ENCODE data around the gene ZNF532. TPM values are rescaled to one million over a fixed set of nuclear protein-coding genes. Genes with fewer than 3 reads are reported as not detected.
"Not testable (repeated sequence)": the region's sequence is repeated elsewhere in the genome, so short reads cannot be mapped to it uniquely, and the experiment has no call there.

ZNF532 gene
- total and polyA plus RNA-seq, 2 donors, result 11.6 to 11.9 TPM

DNA sequence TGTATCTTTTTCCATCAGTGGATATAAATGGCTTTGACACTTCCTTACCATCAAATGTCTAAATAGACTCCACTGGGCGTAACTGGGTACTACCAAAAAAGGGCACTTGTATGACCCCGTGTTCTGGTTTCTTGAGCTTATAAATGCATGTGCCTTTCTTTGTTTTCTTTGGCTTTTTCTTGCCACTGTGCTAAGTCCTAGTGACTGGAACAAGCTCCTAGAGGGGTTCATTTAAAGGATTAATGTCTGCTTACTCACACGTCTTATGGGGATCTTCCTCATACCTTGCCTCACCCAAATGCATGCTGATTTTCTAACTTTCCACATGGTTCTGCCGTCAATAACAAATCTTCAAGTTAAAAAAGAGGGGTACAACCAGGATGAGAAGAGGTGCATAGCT, 19.8 kb upstream of the ZNF532 start:
- 94% methylated on average over 4 of the region's 4 CpGs for WGBS
- Histone ChIP-seq H3K9me3 (ENCODE audit: control insufficient read depth in 2 of 2, insufficient read depth in 1 of 2, low read length in 1 of 2) (peaks cover 0 to 7% of the 10 kb centered on the region in 2 donors), H3K4me3 (ENCODE audit: low read length in 2 of 2) (no peak overlapping the region), H3K27me3 (ENCODE audit: control insufficient read depth in 2 of 2, insufficient read depth in 1 of 2, low read length in 1 of 2) (peaks cover 8 to 36% of the 10 kb centered on the region in 2 donors), H3K27ac (ENCODE audit: low read depth in 1 of 2, low read length in 1 of 2) (no peak overlapping the region), H3K36me3 (ENCODE audit: control insufficient read depth in 2 of 2, insufficient read depth in 2 of 2, low read length in 1 of 2) (no peaks in the 10 kb centered on the region), H3K4me1 (ENCODE audit: control insufficient read depth in 2 of 2, insufficient read depth in 2 of 2, low read length in 2 of 2) (peaks cover 0 to 4% of the 10 kb centered on the region in 2 donors)
- no peak for DNase-seq (ENCODE audit: low read depth in 6 of 9, low spot score in 9 of 9)

DNA sequence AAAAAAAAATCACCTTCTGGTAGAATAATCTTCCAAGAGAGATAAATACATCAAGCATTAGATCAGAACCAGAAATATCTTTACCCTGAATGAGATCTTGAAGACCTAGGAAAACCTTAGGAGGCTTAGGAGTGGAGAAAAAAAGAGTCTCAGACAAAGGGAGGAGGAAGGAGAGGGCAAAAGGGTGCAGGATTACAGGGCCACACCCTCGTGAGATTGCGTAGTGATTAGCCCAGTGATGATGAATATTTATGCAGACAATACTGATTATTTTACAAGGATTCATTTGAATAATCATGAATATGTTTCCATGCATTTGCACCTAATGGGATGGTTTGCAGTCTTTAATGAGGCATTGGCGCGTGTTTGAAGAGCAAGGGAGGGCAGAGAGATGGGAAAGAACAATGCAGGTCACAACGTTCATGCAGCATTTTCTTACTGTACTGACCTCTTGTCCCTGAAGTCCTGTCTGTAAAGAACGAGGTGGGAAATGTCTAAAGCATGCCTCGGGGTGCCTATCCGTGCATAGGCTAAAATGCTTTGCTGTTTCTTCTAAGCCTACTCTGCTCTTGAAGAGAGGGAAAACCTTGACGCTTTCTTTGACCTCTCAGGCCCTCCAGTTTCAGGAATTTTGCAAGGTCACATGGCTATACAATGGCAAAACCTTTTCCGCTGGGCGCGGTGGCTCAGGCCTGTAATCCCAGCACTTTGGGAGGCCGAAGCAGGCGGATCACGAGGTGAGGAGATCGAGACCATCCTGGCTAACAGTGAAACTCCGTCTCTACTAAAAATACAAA, 18.6 kb upstream of the ZNF532 start:
- H3K9me3 ChIP-seq (ENCODE audit: control insufficient read depth in 2 of 2, insufficient read depth in 1 of 2, low read length in 1 of 2), result peaks cover 0 to 7% of the 10 kb centered on the region in 2 donors
- no peaks in the 10 kb centered on the region for H3K36me3 ChIP-seq (ENCODE audit: control insufficient read depth in 2 of 2, insufficient read depth in 2 of 2, low read length in 1 of 2)
- H3K4me1 ChIP-seq (ENCODE audit: control insufficient read depth in 2 of 2, insufficient read depth in 2 of 2, low read length in 2 of 2), result peaks cover 0 to 4% of the 10 kb centered on the region in 2 donors
- H3K27ac ChIP-seq (ENCODE audit: low read depth in 1 of 2, low read length in 1 of 2), result no peak overlapping the region
- peaks cover 8 to 39% of the 10 kb centered on the region in 2 donors for H3K27me3 ChIP-seq (ENCODE audit: control insufficient read depth in 2 of 2, insufficient read depth in 1 of 2, low read length in 1 of 2)
- no peak for DNase-seq (ENCODE audit: low read depth in 6 of 9, low spot score in 9 of 9)
- WGBS, result 96% methylated on average over 17 of the region's 17 CpGs
- no peak overlapping the region for H3K4me3 ChIP-seq (ENCODE audit: low read length in 2 of 2)

DNA sequence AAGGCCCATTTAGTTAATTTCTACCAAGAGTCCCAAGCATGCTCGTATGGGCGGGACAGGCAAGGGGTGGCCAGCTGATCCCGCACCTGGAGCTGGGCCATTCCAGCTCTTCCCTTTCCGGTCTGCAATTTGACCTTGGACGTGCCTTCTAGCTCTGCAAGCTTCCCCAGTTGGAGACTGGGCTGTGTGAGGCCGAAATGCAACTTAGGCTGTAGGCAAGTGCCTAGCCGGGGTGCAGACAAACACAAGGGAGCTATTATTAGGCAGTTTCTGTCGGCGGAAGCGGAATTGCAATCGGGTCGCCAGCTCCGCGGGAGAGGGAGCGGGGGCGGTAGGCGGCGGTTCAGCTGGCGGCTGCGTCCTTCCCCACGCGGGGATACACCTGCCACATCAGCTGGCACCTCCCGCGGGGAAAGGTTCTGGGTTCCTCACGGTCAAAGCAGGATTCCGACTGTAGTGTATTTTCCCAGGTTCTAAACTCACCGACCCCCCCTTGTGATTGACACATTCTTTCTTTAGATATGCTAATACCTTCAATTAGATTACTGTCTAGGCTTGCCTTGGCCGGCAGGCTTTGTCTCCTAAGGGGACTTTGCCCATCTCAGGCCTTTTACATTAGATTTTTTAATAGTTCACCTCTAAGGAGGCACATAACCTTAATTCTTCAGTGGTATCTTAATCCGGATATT, 17.1 kb upstream of the ZNF532 start:
- H3K27me3 ChIP-seq (ENCODE audit: control insufficient read depth in 2 of 2, insufficient read depth in 1 of 2, low read length in 1 of 2), result peaks cover 8 to 39% of the 10 kb centered on the region in 2 donors
- 23% methylated on average over 29 of the region's 29 CpGs for WGBS
- H3K4me1 ChIP-seq (ENCODE audit: control insufficient read depth in 2 of 2, insufficient read depth in 2 of 2, low read length in 2 of 2), result peaks cover 0 to 4% of the 10 kb centered on the region in 2 donors
- H3K9me3 ChIP-seq (ENCODE audit: control insufficient read depth in 2 of 2, insufficient read depth in 1 of 2, low read length in 1 of 2), result peaks cover 0 to 7% of the 10 kb centered on the region in 2 donors
- no peak for DNase-seq (ENCODE audit: low read depth in 6 of 9, low spot score in 9 of 9)
- no peaks in the 10 kb centered on the region for H3K36me3 ChIP-seq (ENCODE audit: control insufficient read depth in 2 of 2, insufficient read depth in 2 of 2, low read length in 1 of 2)
- H3K4me3 ChIP-seq (ENCODE audit: low read length in 2 of 2), result no peak overlapping the region
- no peak overlapping the region for H3K27ac ChIP-seq (ENCODE audit: low read depth in 1 of 2, low read length in 1 of 2)

DNA sequence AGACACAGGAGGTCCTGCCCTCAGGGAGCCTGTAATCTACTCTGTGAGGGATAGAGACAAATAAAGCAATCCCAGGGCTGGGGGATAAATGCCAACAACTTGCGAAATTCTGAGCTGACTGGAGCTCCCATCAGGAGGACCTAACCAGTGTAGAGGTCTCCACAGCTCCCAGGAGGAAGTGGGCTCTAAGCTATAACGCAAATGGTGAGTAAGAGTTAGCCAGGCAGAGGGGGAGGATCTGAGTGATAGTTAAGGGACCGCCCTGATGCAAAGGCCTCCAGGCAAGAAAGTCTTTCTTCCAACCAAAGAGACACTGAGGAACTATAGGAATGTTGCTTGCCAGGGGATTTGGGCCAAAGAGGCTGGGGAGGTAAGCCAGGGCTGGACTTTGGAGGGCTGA, 16.0 kb upstream of the ZNF532 start:
- WGBS, result 95% methylated on average over 3 of the region's 3 CpGs
- H3K9me3 ChIP-seq (ENCODE audit: control insufficient read depth in 2 of 2, insufficient read depth in 1 of 2, low read length in 1 of 2), result peaks cover 0 to 7% of the 10 kb centered on the region in 2 donors

DNA sequence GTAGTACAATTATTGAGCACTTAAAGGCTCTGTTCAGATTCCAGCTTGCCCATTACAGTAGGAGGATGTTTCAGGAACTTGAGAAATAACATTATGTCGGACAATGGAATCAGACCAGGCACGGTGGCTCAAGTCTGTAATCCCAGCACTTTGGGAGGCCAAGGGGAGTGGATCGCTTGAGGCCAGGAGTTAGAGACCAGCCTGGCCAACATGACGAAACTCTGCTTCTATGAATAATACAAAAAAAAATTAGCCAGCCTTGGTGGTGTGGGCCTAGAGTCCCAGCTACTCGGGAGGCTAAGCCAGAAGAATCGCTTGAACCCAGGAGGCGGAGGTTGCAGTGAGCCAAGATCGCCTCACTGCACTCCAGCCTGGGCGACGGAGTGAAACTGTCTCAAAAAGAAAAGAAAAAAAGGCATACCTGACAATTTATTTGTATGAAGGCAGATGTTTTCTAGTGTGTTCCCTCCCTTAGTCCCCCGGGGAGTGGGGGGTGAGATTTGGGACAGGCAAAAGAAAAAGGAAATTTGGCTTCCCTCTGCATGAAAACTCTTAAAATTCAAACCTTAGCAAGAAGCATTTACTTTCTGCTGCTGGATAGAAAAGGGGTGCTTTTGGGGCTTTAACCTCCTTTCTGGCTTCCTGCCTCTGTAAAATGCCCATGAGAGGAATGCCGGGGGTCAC, 13.7 kb upstream of the ZNF532 start:
- Histone ChIP-seq H3K4me3 (ENCODE audit: low read length in 2 of 2) (no peak overlapping the region), H3K9me3 (ENCODE audit: control insufficient read depth in 2 of 2, insufficient read depth in 1 of 2, low read length in 1 of 2) (peaks cover 0 to 7% of the 10 kb centered on the region in 2 donors), H3K27ac (ENCODE audit: low read depth in 1 of 2, low read length in 1 of 2) (no peak overlapping the region), H3K4me1 (ENCODE audit: control insufficient read depth in 2 of 2, insufficient read depth in 2 of 2, low read length in 2 of 2) (peaks cover 0 to 4% of the 10 kb centered on the region in 2 donors), H3K36me3 (ENCODE audit: control insufficient read depth in 2 of 2, insufficient read depth in 2 of 2, low read length in 1 of 2) (no peaks in the 10 kb centered on the region), H3K27me3 (ENCODE audit: control insufficient read depth in 2 of 2, insufficient read depth in 1 of 2, low read length in 1 of 2) (peaks cover 8 to 35% of the 10 kb centered on the region in 2 donors)
- no peak for DNase-seq (ENCODE audit: low read depth in 6 of 9, low spot score in 9 of 9)
- WGBS, result 96% methylated on average over 12 of the region's 12 CpGs

More for the DNA sequence above, 16.0 kb upstream of the ZNF532 start:
- Histone ChIP-seq H3K36me3 (ENCODE audit: control insufficient read depth in 2 of 2, insufficient read depth in 2 of 2, low read length in 1 of 2) (no peaks in the 10 kb centered on the region), H3K4me3 (ENCODE audit: low read length in 2 of 2) (no peak overlapping the region), H3K27me3 (ENCODE audit: control insufficient read depth in 2 of 2, insufficient read depth in 1 of 2, low read length in 1 of 2) (peaks cover 8 to 39% of the 10 kb centered on the region in 2 donors), H3K27ac (ENCODE audit: low read depth in 1 of 2, low read length in 1 of 2) (no peak overlapping the region), H3K4me1 (ENCODE audit: control insufficient read depth in 2 of 2, insufficient read depth in 2 of 2, low read length in 2 of 2) (peaks cover 0 to 4% of the 10 kb centered on the region in 2 donors)
- DNase-seq (ENCODE audit: low read depth in 6 of 9, low spot score in 9 of 9), result no peak

DNA sequence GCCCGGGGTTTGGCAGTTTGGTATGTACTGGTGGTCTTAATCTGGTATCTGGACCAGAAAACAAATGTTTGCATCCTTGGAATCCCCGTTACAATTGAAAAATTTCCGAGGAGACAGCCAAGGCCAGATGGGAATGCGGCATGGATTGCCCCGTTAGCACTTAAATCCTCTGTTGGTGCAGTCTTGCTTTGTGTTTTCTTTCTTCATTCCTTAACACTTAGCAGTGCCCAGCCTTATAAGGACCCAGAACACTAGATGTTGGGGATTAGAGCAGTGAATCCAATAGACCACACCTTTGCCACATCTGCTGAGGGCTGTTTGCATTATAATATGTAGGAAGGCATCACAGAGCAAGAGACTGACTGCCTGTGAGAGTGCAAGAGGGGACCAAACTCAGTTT, 12.8 kb upstream of the ZNF532 start:
- Histone ChIP-seq H3K27ac (ENCODE audit: low read depth in 1 of 2, low read length in 1 of 2) (no peak overlapping the region), H3K9me3 (ENCODE audit: control insufficient read depth in 2 of 2, insufficient read depth in 1 of 2, low read length in 1 of 2) (peaks cover 0 to 7% of the 10 kb centered on the region in 2 donors), H3K36me3 (ENCODE audit: control insufficient read depth in 2 of 2, insufficient read depth in 2 of 2, low read length in 1 of 2) (no peaks in the 10 kb centered on the region), H3K4me3 (ENCODE audit: low read length in 2 of 2) (no peak overlapping the region), H3K27me3 (ENCODE audit: control insufficient read depth in 2 of 2, insufficient read depth in 1 of 2, low read length in 1 of 2) (peaks cover 8 to 27% of the 10 kb centered on the region in 2 donors), H3K4me1 (ENCODE audit: control insufficient read depth in 2 of 2, insufficient read depth in 2 of 2, low read length in 2 of 2) (peaks cover 0 to 4% of the 10 kb centered on the region in 2 donors)
- no peak for DNase-seq (ENCODE audit: low read depth in 6 of 9, low spot score in 9 of 9)
- 94% methylated on average over 5 of the region's 5 CpGs for WGBS

DNA sequence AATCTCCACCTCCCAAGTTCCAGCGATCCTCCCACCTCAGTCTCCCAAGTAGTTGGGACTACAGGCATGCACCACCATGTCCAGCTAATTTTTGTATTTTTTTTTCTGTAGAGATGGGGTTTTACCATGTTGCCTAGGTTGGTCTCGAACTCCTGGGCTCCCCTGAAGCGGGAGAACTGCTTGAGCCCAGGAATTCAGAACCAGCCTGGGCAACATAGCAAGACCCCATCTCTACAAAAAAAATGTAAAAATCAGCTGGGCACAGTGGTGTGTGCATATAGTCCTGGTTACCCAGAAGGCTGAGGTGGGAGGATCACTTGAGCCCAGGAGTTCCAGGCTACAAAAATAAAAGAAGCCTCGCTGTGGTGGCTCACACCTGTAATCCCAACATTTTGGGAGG, 12.0 kb upstream of the ZNF532 start:
- H3K36me3 ChIP-seq (ENCODE audit: control insufficient read depth in 2 of 2, insufficient read depth in 2 of 2, low read length in 1 of 2), result no peaks in the 10 kb centered on the region
- WGBS, result 97% methylated on average over 4 of the region's 4 CpGs
- H3K4me3 ChIP-seq (ENCODE audit: low read length in 2 of 2), result no peak overlapping the region
- peaks cover 0 to under 1% of the 10 kb centered on the region in 2 donors for H3K9me3 ChIP-seq (ENCODE audit: control insufficient read depth in 2 of 2, insufficient read depth in 1 of 2, low read length in 1 of 2)
- H3K27me3 ChIP-seq (ENCODE audit: control insufficient read depth in 2 of 2, insufficient read depth in 1 of 2, low read length in 1 of 2), result peaks cover 1 to 19% of the 10 kb centered on the region in 2 donors
- H3K4me1 ChIP-seq (ENCODE audit: control insufficient read depth in 2 of 2, insufficient read depth in 2 of 2, low read length in 2 of 2), result no peaks in the 10 kb centered on the region
- no peak for DNase-seq (ENCODE audit: low read depth in 6 of 9, low spot score in 9 of 9)
- H3K27ac ChIP-seq (ENCODE audit: low read depth in 1 of 2, low read length in 1 of 2), result no peak overlapping the region

DNA sequence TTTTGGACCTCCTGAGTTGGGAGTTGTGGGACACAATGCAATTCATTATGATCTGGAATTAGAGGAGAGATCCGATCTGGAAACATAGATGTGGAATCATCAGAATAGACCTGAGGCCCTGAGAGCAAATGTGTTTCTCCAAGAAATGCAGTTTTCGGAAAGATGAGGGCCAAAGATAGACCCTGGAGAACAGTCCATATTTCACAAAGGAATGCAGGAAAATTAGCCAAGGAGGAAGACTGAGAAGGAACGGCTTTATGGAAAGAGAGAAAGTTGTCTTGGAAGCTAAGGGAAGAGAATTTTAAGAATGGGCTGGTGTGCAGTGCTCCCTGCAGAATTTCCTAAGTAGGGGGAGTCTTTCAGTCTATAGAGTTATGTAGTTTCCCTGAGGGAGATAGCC, 11.1 kb upstream of the ZNF532 start:
- Histone ChIP-seq H3K9me3 (ENCODE audit: control insufficient read depth in 2 of 2, insufficient read depth in 1 of 2, low read length in 1 of 2) (no peaks in the 10 kb centered on the region), H3K27me3 (ENCODE audit: control insufficient read depth in 2 of 2, insufficient read depth in 1 of 2, low read length in 1 of 2) (peaks cover 0 to 13% of the 10 kb centered on the region in 2 donors), H3K4me3 (ENCODE audit: low read length in 2 of 2) (no peak overlapping the region), H3K27ac (ENCODE audit: low read depth in 1 of 2, low read length in 1 of 2) (no peak overlapping the region), H3K4me1 (ENCODE audit: control insufficient read depth in 2 of 2, insufficient read depth in 2 of 2, low read length in 2 of 2) (no peaks in the 10 kb centered on the region), H3K36me3 (ENCODE audit: control insufficient read depth in 2 of 2, insufficient read depth in 2 of 2, low read length in 1 of 2) (no peaks in the 10 kb centered on the region)
- DNase-seq (ENCODE audit: low read depth in 6 of 9, low spot score in 9 of 9), result no peak
- 95% methylated on average over 3 of the region's 3 CpGs for WGBS

DNA sequence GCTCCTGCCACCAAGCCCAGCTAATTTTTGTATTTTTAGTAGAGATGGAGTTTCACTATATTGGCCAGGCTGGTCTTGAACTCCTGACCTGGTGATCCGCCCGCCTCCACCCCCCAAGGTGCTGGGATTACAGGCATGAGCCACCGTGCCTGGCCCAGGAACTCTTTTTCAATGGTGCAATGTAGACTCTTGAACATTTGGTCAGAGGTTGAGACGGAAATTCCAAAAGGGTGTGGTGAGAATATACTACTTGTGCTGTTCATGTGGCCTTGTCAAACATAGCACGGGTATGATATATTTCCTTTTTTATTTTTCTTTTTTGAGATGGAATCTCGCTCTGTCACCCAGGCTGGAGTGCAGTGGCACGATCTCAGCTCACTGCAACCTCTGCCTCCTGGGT, 9.2 kb upstream of the ZNF532 start:
- DNase-seq (ENCODE audit: low read depth in 6 of 9, low spot score in 9 of 9); H3K4me3 ChIP-seq (ENCODE audit: low read length in 2 of 2); H3K4me1 ChIP-seq (ENCODE audit: control insufficient read depth in 2 of 2, insufficient read depth in 2 of 2, low read length in 2 of 2); H3K9me3 ChIP-seq (ENCODE audit: control insufficient read depth in 2 of 2, insufficient read depth in 1 of 2, low read length in 1 of 2); H3K27ac ChIP-seq (ENCODE audit: low read depth in 1 of 2, low read length in 1 of 2); H3K36me3 ChIP-seq (ENCODE audit: control insufficient read depth in 2 of 2, insufficient read depth in 2 of 2, low read length in 1 of 2): not testable (repeated sequence)
- H3K27me3 ChIP-seq (ENCODE audit: control insufficient read depth in 2 of 2, insufficient read depth in 1 of 2, low read length in 1 of 2), result peaks cover 0 to 12% of the 10 kb centered on the region in 2 donors
- WGBS, result 94% methylated on average over 7 of the region's 7 CpGs
